Endothelial cell of umbilical vein (primary cell): ENCODE measurements around the gene SMIM12. TPM values are rescaled to one million over a fixed set of nuclear protein-coding genes. Genes with fewer than 3 reads are reported as not detected.

Source experiments
- BruUV-seq: library from RNA; stranded (reverse); fragments of 400-500 nt; replicated peaks from 2 replicates; lab custom pipeline; 2021; lab: Mats Ljungman, UMichigan
- CTCF ChIA-PET: fragments of 300-600, 350-600 bp; sonication (Branson Sonifier 250); formaldehyde crosslinking; loops from one replicate; lab custom pipeline; 2021; ENCODE audit warnings: antibody characterized with exemption, inconsistent platforms; lab: Charles Lee
- POLR2A ChIA-PET: fragments of 300-600, 350-600 bp; sonication (Branson Sonifier 250); formaldehyde crosslinking; loops from one replicate; lab custom pipeline; 2021; ENCODE audit warnings: antibody characterized with exemption, inconsistent platforms; lab: Charles Lee
- DNase-seq: peaks from one replicate; pipeline ENCODE4 v3.0.0-alpha.2; 2011; ENCODE audit warnings: low read depth, low spot score
- FAIRE-seq: peaks from 2 replicates; lab custom pipeline; 2011; peaks lifted over from hg19 to GRCh38; lab: Jason Lieb, UNC
- H2AFZ ChIP-seq: 2 replicates; pipeline ENCODE4 v1.6.0; 2012; ENCODE audit warnings: low read depth, low read length, control low read depth, inconsistent platforms
- H3K27ac ChIP-seq: 2 replicates; pipeline ENCODE4 v1.5.1; 2011; ENCODE audit warnings: low read depth, mild to moderate bottlenecking, control low read depth, low read length, moderate library complexity; ENCODE audit not compliant: insufficient read depth
- H3K27me3 ChIP-seq, 2 experiments: 2 replicates each; pipeline versions ENCODE4 v1.6.0 to v1.6.1; 2011; ENCODE audit warnings: low read length in 2 of 2, mixed read lengths in 1 of 2; ENCODE audit not compliant: control insufficient read depth in 2 of 2, insufficient read depth in 2 of 2
- H3K36me3 ChIP-seq, 2 experiments: 2 replicates in 1 of 2; 3 replicates in 1 of 2; pipeline ENCODE4 v1.5.1; 2011; ENCODE audit warnings: low read length in 2 of 2, mild to moderate bottlenecking in 1 of 2, moderate library complexity in 1 of 2; ENCODE audit not compliant: control insufficient read depth in 2 of 2, insufficient read depth in 2 of 2; ENCODE audit errors: extremely low read depth in 1 of 2
- H3K4me1 ChIP-seq: 3 replicates; pipeline ENCODE4 v1.5.1; 2011; ENCODE audit warnings: mild to moderate bottlenecking, low read length; ENCODE audit not compliant: control insufficient read depth, insufficient read depth; ENCODE audit errors: extremely low read depth
- H3K4me2 ChIP-seq: 2 replicates; pipeline ENCODE4 v1.6.1; 2011; ENCODE audit warnings: low read length, control low read depth, mixed read lengths; ENCODE audit not compliant: insufficient read depth
- H3K4me3 ChIP-seq, 3 experiments: fragments of 200-600 bp in 1 of 3; sonication (generic), shearing (Covaris generic) in 1 of 3; replicated peaks in 1 of 3; 2 replicates each; pipeline ENCODE4 v1.5.1; 2011 to 2016; ENCODE audit warnings: control low read depth in 3 of 3, low read length in 3 of 3, mild to moderate bottlenecking in 2 of 3, inconsistent platforms in 1 of 3, low read depth in 1 of 3, moderate library complexity in 1 of 3; ENCODE audit not compliant: insufficient read depth in 1 of 3
- H3K79me2 ChIP-seq: 2 replicates; pipeline ENCODE4 v1.6.0; 2012; ENCODE audit warnings: low read length, inconsistent platforms; ENCODE audit not compliant: control insufficient read depth, insufficient read depth
- H3K9ac ChIP-seq: replicated peaks from 2 replicates; pipeline ENCODE3; 2011; ENCODE audit warnings: low read length, control low read depth; ENCODE audit not compliant: insufficient read depth; ENCODE audit errors: extremely low read depth
- H3K9me1 ChIP-seq: replicated peaks from 3 replicates; pipeline ENCODE4 v1.6.0; 2011; ENCODE audit warnings: mild to moderate bottlenecking, low read length; ENCODE audit not compliant: control insufficient read depth, insufficient read depth; ENCODE audit errors: extremely low read depth
- H3K9me3 ChIP-seq: replicated peaks from 2 replicates; pipeline ENCODE4 v1.5.1; 2012; ENCODE audit warnings: low read length, inconsistent platforms; ENCODE audit not compliant: control insufficient read depth, insufficient read depth
- H4K20me1 ChIP-seq: replicated peaks from 2 replicates; pipeline ENCODE3; 2011; ENCODE audit warnings: mild to moderate bottlenecking, low read length; ENCODE audit not compliant: control insufficient read depth, insufficient read depth; ENCODE audit errors: extremely low read depth
- EZH2 ChIP-seq: IDR thresholded peaks from 2 replicates; pipeline ENCODE4 v1.6.1; 2012; ENCODE audit warnings: borderline replicate concordance, low read depth, mild to moderate bottlenecking, moderate library complexity, low read length, inconsistent platforms; ENCODE audit not compliant: severe bottlenecking
- FOS ChIP-seq: IDR thresholded peaks from 2 replicates; pipeline ENCODE4 v1.6.1; 2011; ENCODE audit warnings: mild to moderate bottlenecking, low read length, moderate library complexity, borderline replicate concordance; ENCODE audit not compliant: insufficient read depth
- GATA2 ChIP-seq: IDR thresholded peaks from 2 replicates; pipeline ENCODE4 v1.7.0; 2011; ENCODE audit warnings: low read depth, mild to moderate bottlenecking, moderate library complexity, mixed read lengths, low read length; ENCODE audit not compliant: insufficient read length, insufficient read depth
- JUN ChIP-seq: IDR thresholded peaks from 2 replicates; pipeline ENCODE4 v1.6.1; 2011; ENCODE audit warnings: borderline replicate concordance, low read depth; ENCODE audit not compliant: insufficient read length, insufficient read depth
- MAX ChIP-seq: IDR thresholded peaks from 2 replicates; pipeline ENCODE4 v1.6.1; 2011; ENCODE audit not compliant: insufficient read depth, insufficient read length
- MYC ChIP-seq: IDR thresholded peaks from one replicate; pipeline ENCODE4 v1.6.1; 2011; ENCODE audit warnings: mild to moderate bottlenecking, low read depth, low read length
- POLR2A ChIP-seq: IDR thresholded peaks from 2 replicates; pipeline ENCODE4 v1.6.1; 2012; ENCODE audit warnings: low read depth, mild to moderate bottlenecking, control low read depth, low read length
- POLR2AphosphoS5 ChIP-seq: IDR thresholded peaks from 2 replicates; pipeline ENCODE4 v1.6.1; 2012; ENCODE audit warnings: low read depth, mild to moderate bottlenecking, control low read depth, low read length, moderate library complexity; ENCODE audit not compliant: insufficient read depth
- dilution Hi-C: fragments of 300-500 bp; cut with MboI; formaldehyde crosslinking; loops from one replicate; pipeline ENCODE4 v1.15.0; 2019; ENCODE audit warnings: low sequenced_read_pairs; ENCODE audit not compliant: extremely low pct_ligation_motif_present
- intact Hi-C: fragments of 100-400 bp; cut with micrococcal nuclease; formaldehyde crosslinking; loops from one replicate; pipeline ENCODE4 v1.10.0; 2022
- polyA plus RNA-seq, 4 experiments: library from polyadenylated mRNA; depleted of rRNA in 3 of 4; stranded (reverse) in 3 of 4; unstranded in 1 of 4; fragments of >200 nt; gene quantifications; 2 replicates each; pipeline versions ENCODE4 v1.2.1 to v1.2.3, GENCODE V29; 2011 to 2012; ENCODE audit warnings: missing spikeins in 1 of 4
- total RNA-seq: library from RNA; stranded (reverse); gene quantifications from 2 replicates; pipeline ENCODE4 v1.2.3, GENCODE V29; 2021
- TF ChIP-seq, protein P1 (sequence below), 2 donors: IDR thresholded peaks; 1 replicate in 1 of 2; 2 replicates in 1 of 2; pipeline ENCODE4 v1.5.1; 2011; ENCODE audit warnings: low read length in 2 of 2, mild to moderate bottlenecking in 2 of 2, moderate library complexity in 2 of 2, control low read depth in 1 of 2, inconsistent platforms in 1 of 2, low read depth in 1 of 2; ENCODE audit not compliant: insufficient read depth in 1 of 2; ENCODE audit errors: extremely low read depth in 1 of 2

Gene SMIM12
- total and polyA plus RNA-seq, 2 donors (not counting 3 experiments of a cell fraction or from before 2014, with no cell fraction given): 66.2 to 85.9 TPM

DNA sequence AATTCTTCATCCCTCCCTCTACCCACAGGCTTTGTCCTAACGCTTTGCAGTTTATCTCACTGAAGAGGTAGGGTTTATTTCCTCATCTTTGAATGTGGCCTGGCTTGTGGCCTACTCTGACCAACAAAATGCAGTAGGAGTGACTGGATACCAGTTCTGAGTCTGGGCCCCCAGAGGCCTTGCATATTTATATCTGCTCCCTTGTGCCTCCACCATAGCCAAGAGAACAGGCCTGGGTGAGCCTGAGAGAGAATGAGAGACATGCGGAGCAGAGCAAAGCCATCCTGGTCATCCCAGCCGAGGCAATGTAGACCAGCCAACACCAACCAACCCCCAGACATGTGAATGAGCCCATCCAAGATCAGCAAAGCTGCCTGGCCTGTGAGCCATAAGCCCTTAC lies 30.3 kb downstream of the SMIM12 start:
- H2AFZ ChIP-seq: no peak overlapping the region
- H3K4me1 ChIP-seq: no peaks in the 10 kb centered on the region
- H3K27me3 ChIP-seq: peaks cover 2 to 3% of the 10 kb centered on the region in 2 experiments
- FAIRE-seq (no peak), DNase-seq (no peak)
- H3K4me2 ChIP-seq: no peak overlapping the region
- no peaks in the 10 kb centered on the region for H3K9me3 ChIP-seq
- dilution Hi-C loops (no loop called here), intact Hi-C loops (no loop called here)
- ChIA-PET POLR2A (no interaction called here), CTCF (no interaction called here)
- TF ChIP-seq JUN (no peak), POLR2A (no peak), MYC (no peak), MAX (no peak), GATA2 (no peak), POLR2AphosphoS5 (no peak), FOS (no peak), EZH2 (no peak)
- TF ChIP-seq, protein P1, sequence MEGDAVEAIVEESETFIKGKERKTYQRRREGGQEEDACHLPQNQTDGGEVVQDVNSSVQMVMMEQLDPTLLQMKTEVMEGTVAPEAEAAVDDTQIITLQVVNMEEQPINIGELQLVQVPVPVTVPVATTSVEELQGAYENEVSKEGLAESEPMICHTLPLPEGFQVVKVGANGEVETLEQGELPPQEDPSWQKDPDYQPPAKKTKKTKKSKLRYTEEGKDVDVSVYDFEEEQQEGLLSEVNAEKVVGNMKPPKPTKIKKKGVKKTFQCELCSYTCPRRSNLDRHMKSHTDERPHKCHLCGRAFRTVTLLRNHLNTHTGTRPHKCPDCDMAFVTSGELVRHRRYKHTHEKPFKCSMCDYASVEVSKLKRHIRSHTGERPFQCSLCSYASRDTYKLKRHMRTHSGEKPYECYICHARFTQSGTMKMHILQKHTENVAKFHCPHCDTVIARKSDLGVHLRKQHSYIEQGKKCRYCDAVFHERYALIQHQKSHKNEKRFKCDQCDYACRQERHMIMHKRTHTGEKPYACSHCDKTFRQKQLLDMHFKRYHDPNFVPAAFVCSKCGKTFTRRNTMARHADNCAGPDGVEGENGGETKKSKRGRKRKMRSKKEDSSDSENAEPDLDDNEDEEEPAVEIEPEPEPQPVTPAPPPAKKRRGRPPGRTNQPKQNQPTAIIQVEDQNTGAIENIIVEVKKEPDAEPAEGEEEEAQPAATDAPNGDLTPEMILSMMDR (IDR thresholded peaks at IDR 0.05; ENCODE audit: extremely low read depth in 1 of 2, insufficient read depth in 1 of 2, low read depth in 1 of 2, low read length in 2 of 2): no peak
- no peak overlapping the region for H3K9ac ChIP-seq
- no peaks in the 10 kb centered on the region for H3K36me3 ChIP-seq
- H3K4me3 ChIP-seq: no peak overlapping the region
- no TSS peak for BruUV-seq
- H3K27ac ChIP-seq: no peak overlapping the region
- H4K20me1 ChIP-seq: no peaks in the 10 kb centered on the region
- H3K9me1 ChIP-seq: no peaks in the 10 kb centered on the region
- no peaks in the 10 kb centered on the region for H3K79me2 ChIP-seq
